Medulla oblongata (tissue), 1 donor: ENCODE data around the gene CROCC2.

Source experiments
- DNase-seq: peaks from one replicate; pipeline ENCODE4 v3.0.0-alpha.2; 2015; ENCODE audit errors: extremely low spot score

Gene CROCC2

GRCh38 chr2:240906141-240906910 is at the start of gene CROCC2:
Gene CROCC2, plus strand, starts transcription at chr2:240906336. Its CDS starts 178 bp downstream, at chr2:240906514.
- DNase-seq: no peak

GRCh38 chr2:240857039-240858008 is 48.8 kb upstream of the CROCC2 start:
- no peak for DNase-seq

GRCh38 chr2:240858321-240858720 is 47.8 kb upstream of the CROCC2 start:
- DNase-seq: no peak

- DNase-seq: no peak
Measured at GRCh38 chr2:240858871-240859270, 47.3 kb upstream of the CROCC2 start.

- no peak for DNase-seq
Measured at GRCh38 chr2:240861547-240861946, 44.6 kb upstream of the CROCC2 start.

- DNase-seq: no peak
Measured at GRCh38 chr2:240864475-240864874, 41.7 kb upstream of the CROCC2 start.

- no peak for DNase-seq
Measured at GRCh38 chr2:240865391-240865790, 40.7 kb upstream of the CROCC2 start.

- no peak for DNase-seq
Measured at GRCh38 chr2:240868286-240869108, 37.6 kb upstream of the CROCC2 start, which contains the start of gene AGXT. Gene AGXT, plus strand, starts transcription at chr2:240868824. Its CDS starts 42 bp downstream, at chr2:240868866.

GRCh38 chr2:240869109-240869955 is 36.8 kb upstream of the CROCC2 start:
- DNase-seq: no peak

- DNase-seq: no peak
Measured at GRCh38 chr2:240869956-240870875, 35.9 kb upstream of the CROCC2 start.

- no peak for DNase-seq
Measured at GRCh38 chr2:240871071-240871958, 34.8 kb upstream of the CROCC2 start.

GRCh38 chr2:240872317-240873097 is 33.6 kb upstream of the CROCC2 start:
- DNase-seq: no peak

- no peak for DNase-seq
Measured at GRCh38 chr2:240873098-240873788, 32.9 kb upstream of the CROCC2 start.

- DNase-seq: no peak
Measured at GRCh38 chr2:240873805-240874714, 32.1 kb upstream of the CROCC2 start.

GRCh38 chr2:240874715-240875227 is 31.4 kb upstream of the CROCC2 start:
- DNase-seq: no peak
